H1 (cell line): ENCODE results near the gene BPIFB2. TPM values are rescaled to one million over a fixed set of nuclear protein-coding genes. Genes with fewer than 3 reads are reported as not detected.

Experiments used
- CEBPB ChIP-seq: IDR thresholded peaks from 2 replicates; pipeline ENCODE4 v1.6.1; 2012; ENCODE audit warnings: low read depth, low read length
- CHD7 ChIP-seq: fragments of 300-600 bp; sonication (generic); IDR thresholded peaks from 2 replicates; pipeline ENCODE4 v1.7.1; 2012; ENCODE audit warnings: low read length, moderate library complexity, mild to moderate bottlenecking, inconsistent platforms; ENCODE audit not compliant: insufficient replicate concordance
- EGR1 ChIP-seq: IDR thresholded peaks from 2 replicates; pipeline ENCODE4 v1.6.1; 2011; ENCODE audit warnings: low read depth, low read length, borderline replicate concordance
- KDM1A ChIP-seq: fragments of 200-600, 300-600 bp; sonication (generic); IDR thresholded peaks from 2 replicates; pipeline ENCODE4 v1.7.1; 2016; ENCODE audit warnings: mild to moderate bottlenecking, low read length, borderline replicate concordance
- KDM5A ChIP-seq: fragments of 200-600 bp; IDR thresholded peaks from 2 replicates; pipeline ENCODE4 v1.7.1; 2012; ENCODE audit warnings: mild to moderate bottlenecking, low read length, inconsistent platforms, mixed read lengths
- RAD21 ChIP-seq, 2 experiments: IDR thresholded peaks in 1 of 2; conservative IDR thresholded peaks in 1 of 2; 2 replicates each; pipeline ENCODE4 v1.6.1; 2011; ENCODE audit warnings: low read depth in 2 of 2, low read length in 2 of 2, improper control_type of control experiment in 1 of 2, inconsistent platforms in 1 of 2, mild to moderate bottlenecking in 1 of 2, moderate library complexity in 1 of 2
- SIRT6 ChIP-seq: IDR thresholded peaks from one replicate; pipeline ENCODE4 v1.7.1; 2012; ENCODE audit warnings: low read length, inconsistent platforms
- TEAD4 ChIP-seq: IDR thresholded peaks from 2 replicates; pipeline ENCODE4 v1.6.1; 2012; ENCODE audit warnings: low read depth, low read length, inconsistent platforms, mixed read lengths
- YY1 ChIP-seq: IDR thresholded peaks from 2 replicates; pipeline ENCODE4 v1.6.1; 2011; ENCODE audit warnings: low read depth, mild to moderate bottlenecking, low read length
- polyA plus RNA-seq, 7 experiments: library from polyadenylated mRNA; depleted of rRNA in 3 of 7; stranded (reverse) in 5 of 7; unstranded in 2 of 7; fragments of >200 nt in 5 of 7; fragments of 200-250 nt in 2 of 7; gene quantifications; 1 replicate in 5 of 7; 2 replicates in 1 of 7; 4 replicates in 1 of 7; pipeline versions ENCODE4 v1.2.1 to v1.2.3, GENCODE V29; 2011 to 2013; ENCODE audit warnings: missing spikeins in 2 of 7, mixed read lengths in 2 of 7
- total RNA-seq: library from RNA; stranded (reverse); fragmentation: NEBNext Ultra II Directional; extraction: Animal tissue kit (Norgen Biotek cat#: 25700); gene quantifications from 2 replicates; pipeline ENCODE4 v1.2.1, GENCODE V29; 2021

Gene BPIFB2
- total and polyA plus RNA-seq, 2 of the 8 experiments (the other 6 are each of a cell fraction or from before 2014, with no cell fraction given), result not detected

- TF ChIP-seq CHD7, result no peak
- TF ChIP-seq RAD21 (IDR thresholded peaks at IDR 0.05 in 1 of 2, conservative IDR thresholded peaks at IDR 0.05 in 1 of 2; ENCODE audit: low read depth in 2 of 2, low read length in 2 of 2), result no peak
- TF ChIP-seq SIRT6, result no peak
- TF ChIP-seq YY1, result no peak
- no peak for TF ChIP-seq KDM1A
- TF ChIP-seq CEBPB, result no peak
- TF ChIP-seq TEAD4, result no peak
- no peak for TF ChIP-seq EGR1
- TF ChIP-seq KDM5A, result no peak
Observed at GRCh38 chr20:33012327-33013189, 5.1 kb downstream of the BPIFB2 start (continued).
